Right atrium auricular region (tissue), 2 donors: ENCODE data around the gene GAP43. TPM values are rescaled to one million over a fixed set of nuclear protein-coding genes. Genes with fewer than 3 reads are reported as not detected.

Experiments used
- DNase-seq: peaks from one replicate; pipeline ENCODE4 v3.0.0-alpha.2; 2019; ENCODE audit warnings: low spot score
- H3K27ac ChIP-seq, 2 donors: fragments of 200-600 bp; sonication (generic); 1 replicate in 1 of 2; 2 replicates in 1 of 2; pipeline ENCODE4 v1.5.1; 2016 to 2019
- H3K27me3 ChIP-seq, 2 donors: fragments of 200-600 bp; sonication (generic); one replicate each; pipeline versions ENCODE4 v1.5.1 to v1.6.0; 2017 to 2019
- H3K36me3 ChIP-seq: fragments of 200-600 bp; sonication (generic); one replicate; pipeline ENCODE4 v1.5.1; 2016
- H3K4me1 ChIP-seq, 2 donors: fragments of 200-600 bp; sonication (generic); one replicate each; pipeline versions ENCODE4 v1.5.1 to v1.6.0; 2017 to 2019
- H3K4me3 ChIP-seq, 2 donors: fragments of 200-600 bp; sonication (generic); 1 replicate in 1 of 2; 2 replicates in 1 of 2; pipeline ENCODE4 v1.5.1; 2017 to 2019; ENCODE audit warnings: mild to moderate bottlenecking in 1 of 2, moderate library complexity in 1 of 2
- H3K9me3 ChIP-seq, 2 donors: fragments of 200-600 bp; sonication (generic); one replicate each; pipeline ENCODE4 v1.5.1; 2019
- total RNA-seq, 2 donors: library from RNA; depleted of rRNA; stranded (reverse); fragments of >200 nt; gene quantifications; one replicate each; pipeline ENCODE4 v1.1.0, GENCODE V29; 2016
- TF ChIP-seq, protein P1 (sequence below), 2 donors: fragments of 200-600 bp; sonication (generic); IDR thresholded peaks; one replicate each; pipeline ENCODE4 v1.5.1; 2019; ENCODE audit warnings: antibody characterized with exemption in 2 of 2

Gene GAP43
- total RNA-seq, 2 donors from 2014 or later: 0.47 to 1.7 TPM

GRCh38 chr3:115710799-115711198 lies 87.5 kb downstream of the GAP43 start:
- Histone ChIP-seq H3K9me3 (no peaks in the 10 kb centered on the region), H3K4me1 (no peaks in the 10 kb centered on the region), H3K27ac (peak overlapping the region in 1 of 2 donors; percentile 10), H3K4me3 (no peak overlapping the region), H3K36me3 (no peaks in the 10 kb centered on the region), H3K27me3 (no peaks in the 10 kb centered on the region)
- TF ChIP-seq, protein P1, sequence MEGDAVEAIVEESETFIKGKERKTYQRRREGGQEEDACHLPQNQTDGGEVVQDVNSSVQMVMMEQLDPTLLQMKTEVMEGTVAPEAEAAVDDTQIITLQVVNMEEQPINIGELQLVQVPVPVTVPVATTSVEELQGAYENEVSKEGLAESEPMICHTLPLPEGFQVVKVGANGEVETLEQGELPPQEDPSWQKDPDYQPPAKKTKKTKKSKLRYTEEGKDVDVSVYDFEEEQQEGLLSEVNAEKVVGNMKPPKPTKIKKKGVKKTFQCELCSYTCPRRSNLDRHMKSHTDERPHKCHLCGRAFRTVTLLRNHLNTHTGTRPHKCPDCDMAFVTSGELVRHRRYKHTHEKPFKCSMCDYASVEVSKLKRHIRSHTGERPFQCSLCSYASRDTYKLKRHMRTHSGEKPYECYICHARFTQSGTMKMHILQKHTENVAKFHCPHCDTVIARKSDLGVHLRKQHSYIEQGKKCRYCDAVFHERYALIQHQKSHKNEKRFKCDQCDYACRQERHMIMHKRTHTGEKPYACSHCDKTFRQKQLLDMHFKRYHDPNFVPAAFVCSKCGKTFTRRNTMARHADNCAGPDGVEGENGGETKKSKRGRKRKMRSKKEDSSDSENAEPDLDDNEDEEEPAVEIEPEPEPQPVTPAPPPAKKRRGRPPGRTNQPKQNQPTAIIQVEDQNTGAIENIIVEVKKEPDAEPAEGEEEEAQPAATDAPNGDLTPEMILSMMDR (IDR thresholded peaks at IDR 0.05): no peak
- DNase-seq: no peak

- no peak overlapping the region for H3K27ac ChIP-seq
- H3K4me1 ChIP-seq: no peaks in the 10 kb centered on the region
These were observed 89.6 kb downstream of the GAP43 start for GRCh38 chr3:115712871-115713270.

DNA sequence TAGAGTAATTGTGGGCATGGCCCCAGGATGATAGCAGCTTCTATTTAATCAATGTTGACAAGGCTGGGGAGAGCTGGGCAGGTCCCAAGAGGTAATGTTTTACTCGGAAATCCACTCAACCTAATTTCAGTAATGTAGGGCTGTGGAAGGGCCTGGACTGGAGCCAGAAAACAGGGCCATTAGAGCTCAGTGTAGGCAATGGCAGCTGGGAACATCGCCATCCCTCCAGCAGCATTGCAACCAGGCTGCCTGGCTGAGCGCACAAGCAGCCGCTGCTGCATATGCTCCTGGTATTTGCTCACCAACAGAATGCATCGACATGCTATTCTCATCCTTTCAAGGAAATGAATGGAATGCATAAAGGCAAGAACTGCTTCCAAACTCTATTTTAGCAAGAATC lies 90.0 kb downstream of the GAP43 start:
- Histone ChIP-seq H3K4me1 (no peaks in the 10 kb centered on the region), H3K4me3 (no peak overlapping the region)
- DNase-seq: no peak

More at GRCh38 chr3:115712871-115713270, 89.6 kb downstream of the GAP43 start:
- no peaks in the 10 kb centered on the region for H3K36me3 ChIP-seq
- H3K4me3 ChIP-seq: no peak overlapping the region
- H3K9me3 ChIP-seq: no peaks in the 10 kb centered on the region
- H3K27me3 ChIP-seq: no peaks in the 10 kb centered on the region
- DNase-seq: no peak
- TF ChIP-seq, protein P1 (IDR thresholded peaks at IDR 0.05): no peak

DNA sequence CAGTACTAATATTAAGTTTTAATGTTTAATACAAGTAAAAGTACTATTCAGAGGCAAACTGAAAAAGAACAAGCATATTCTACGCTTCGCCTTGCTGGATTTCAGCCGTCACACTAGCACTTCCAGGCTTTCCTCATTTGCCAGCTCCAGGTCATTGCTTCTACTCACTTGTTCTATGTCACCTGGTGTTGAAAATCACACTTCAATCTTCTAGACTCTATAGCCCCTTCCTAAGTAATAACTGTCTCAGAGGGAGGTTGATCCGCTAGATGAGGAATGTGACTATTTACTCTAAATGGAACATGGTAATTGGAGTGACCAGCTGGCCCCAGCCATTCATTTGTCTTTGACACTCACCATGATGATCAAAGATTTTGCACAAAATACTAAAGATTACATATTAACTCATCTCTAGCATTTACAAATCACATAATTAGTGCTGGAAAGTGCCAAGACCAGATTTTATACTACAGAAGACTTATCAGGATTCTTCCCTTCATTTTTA lies 92.0 kb downstream of the GAP43 start:
- Histone ChIP-seq H3K9me3 (no peaks in the 10 kb centered on the region), H3K27me3 (no peaks in the 10 kb centered on the region)
- TF ChIP-seq, protein P1 (IDR thresholded peaks at IDR 0.05): no peak

More for the DNA sequence above, 90.0 kb downstream of the GAP43 start:
- H3K36me3 ChIP-seq: no peaks in the 10 kb centered on the region
- no peaks in the 10 kb centered on the region for H3K27me3 ChIP-seq
- no peak overlapping the region for H3K27ac ChIP-seq
- TF ChIP-seq, protein P1 (IDR thresholded peaks at IDR 0.05): no peak
- H3K9me3 ChIP-seq: no peaks in the 10 kb centered on the region

DNA sequence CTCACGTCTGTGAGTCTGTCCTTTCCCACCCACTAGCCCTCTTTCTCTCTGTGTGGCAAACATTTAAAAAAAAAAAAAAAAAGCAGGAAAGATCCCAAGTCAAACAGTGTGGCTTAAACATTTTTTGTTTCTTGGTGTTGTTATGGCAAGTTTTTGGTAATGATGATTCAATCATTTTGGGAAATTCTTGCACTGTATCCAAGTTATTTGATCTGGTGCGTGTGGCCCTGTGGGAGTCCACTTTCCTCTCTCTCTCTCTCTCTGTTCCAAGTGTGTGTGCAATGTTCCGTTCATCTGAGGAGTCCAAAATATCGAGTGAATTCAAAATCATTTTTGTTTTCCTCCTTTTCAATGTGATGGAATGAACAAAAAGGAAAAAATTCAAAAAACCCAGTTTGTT lies 97.7 kb downstream of the GAP43 start:
- no peak overlapping the region for H3K4me3 ChIP-seq
- DNase-seq: no peak
- H3K27me3 ChIP-seq: no peaks in the 10 kb centered on the region
- peak overlapping the region in 1 of 2 donors; percentile 10 for H3K27ac ChIP-seq
- no peaks in the 10 kb centered on the region for H3K4me1 ChIP-seq
- TF ChIP-seq, protein P1 (IDR thresholded peaks at IDR 0.05): no peak
- H3K9me3 ChIP-seq: no peaks in the 10 kb centered on the region
- no peaks in the 10 kb centered on the region for H3K36me3 ChIP-seq

More for the DNA sequence above, 92.0 kb downstream of the GAP43 start:
- no peaks in the 10 kb centered on the region for H3K4me1 ChIP-seq
- no peak overlapping the region for H3K27ac ChIP-seq
- DNase-seq: no peak
- no peak overlapping the region for H3K4me3 ChIP-seq
- no peaks in the 10 kb centered on the region for H3K36me3 ChIP-seq

GRCh38 chr3:115725800-115726199 lies 102.5 kb downstream of the GAP43 start:
- TF ChIP-seq, protein P1 (IDR thresholded peaks at IDR 0.05): no peak

More at GRCh38 chr3:115725800-115726199, 102.5 kb downstream of the GAP43 start:
- no peak overlapping the region for H3K4me3 ChIP-seq
- no peaks in the 10 kb centered on the region for H3K27me3 ChIP-seq
- no peaks in the 10 kb centered on the region for H3K36me3 ChIP-seq
- no peak for DNase-seq
- no peaks in the 10 kb centered on the region for H3K4me1 ChIP-seq
- H3K27ac ChIP-seq: no peak overlapping the region
- H3K9me3 ChIP-seq: no peaks in the 10 kb centered on the region
